ENCODE results near the gene GAK. TPM values are rescaled to one million over a fixed set of nuclear protein-coding genes. Genes with fewer than 3 reads are reported as not detected.

The GAK gene
- total and polyA plus RNA-seq, 2 of the 13 experiments (the other 11 are each of a cell fraction or from before 2014, with no cell fraction given): 17.5 to 44.3 TPM

GRCh38 chr4:931960-932712 is at the start of gene GAK, which contains the start of gene TMEM175 (continued):
- TF ChIP-seq RERE (CRISPR knock-in tag; IDR thresholded peaks at IDR 0.05; ENCODE audit: low read depth) (0 out of 2 replicates have a peak, but pooled peaks have one; percentile 13), FOXA3 (CRISPR knock-in tag; IDR thresholded peaks at IDR 0.05) (peak; percentile 41; the same call in 1 of the 2 replicates), ZNF296 (CRISPR knock-in tag; conservative IDR thresholded peaks at IDR 0.05) (no peak), AHR (CRISPR knock-in tag; IDR thresholded peaks at IDR 0.05) (no peak), ZNF205 (CRISPR knock-in tag; IDR thresholded peaks at IDR 0.05) (peak; percentile 47; the same call in 1 of the 2 replicates), TFE3 (CRISPR knock-in tag; IDR thresholded peaks at IDR 0.05) (no peak; the same call in 1 of the 2 replicates), ZNF12 (CRISPR knock-in tag; IDR thresholded peaks at IDR 0.05) (no peak), ARNT2 (CRISPR knock-in tag; IDR thresholded peaks at IDR 0.05; ENCODE audit: low read depth) (peak; percentile 77), BATF2 (CRISPR knock-in tag; IDR thresholded peaks at IDR 0.05) (peak; percentile 86), DRAP1 (CRISPR knock-in tag; IDR thresholded peaks at IDR 0.05) (peak; percentile 75), IRF9 (CRISPR knock-in tag; IDR thresholded peaks at IDR 0.05; ENCODE audit: borderline replicate concordance) (0 out of 2 replicates have a peak, but pooled peaks have one; percentile 63), ZHX2 (IDR thresholded peaks at IDR 0.05; ENCODE audit: low read depth) (peak; percentile 84; the same call in 1 of the 2 replicates), ZHX2 (CRISPR knock-in tag; IDR thresholded peaks at IDR 0.05; ENCODE audit: borderline replicate concordance) (no peak)
